Femur (tissue), 1 donor: ENCODE measurements around the gene RNF217.
"Not testable (repeated sequence)": the region's sequence is repeated elsewhere in the genome, so short reads cannot be mapped to it uniquely, and the experiment has no call there.

Experiments
- DNase-seq: peaks from one replicate; pipeline ENCODE4 v3.0.0-alpha.2; 2017

The RNF217 gene

DNA sequence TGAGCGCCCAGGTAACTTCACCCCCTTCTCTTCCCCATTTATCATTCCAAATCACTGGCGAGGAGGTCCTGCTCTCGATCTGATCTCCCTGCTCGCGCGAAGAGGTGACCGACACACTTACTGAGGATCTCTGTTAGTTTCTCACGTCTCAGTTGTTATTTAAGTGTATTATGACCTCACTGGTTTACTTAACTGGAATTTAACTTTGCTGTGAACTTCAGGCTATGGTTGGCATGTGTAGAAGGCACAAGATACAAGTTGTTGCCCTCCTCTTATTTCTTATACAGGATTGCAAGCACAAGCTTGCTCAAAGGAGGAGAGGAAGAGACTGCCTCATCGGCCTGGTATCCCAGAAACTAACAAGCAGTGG lies 1.2 kb downstream of the RNF217 start:
- DNase-seq, result no peak

DNA sequence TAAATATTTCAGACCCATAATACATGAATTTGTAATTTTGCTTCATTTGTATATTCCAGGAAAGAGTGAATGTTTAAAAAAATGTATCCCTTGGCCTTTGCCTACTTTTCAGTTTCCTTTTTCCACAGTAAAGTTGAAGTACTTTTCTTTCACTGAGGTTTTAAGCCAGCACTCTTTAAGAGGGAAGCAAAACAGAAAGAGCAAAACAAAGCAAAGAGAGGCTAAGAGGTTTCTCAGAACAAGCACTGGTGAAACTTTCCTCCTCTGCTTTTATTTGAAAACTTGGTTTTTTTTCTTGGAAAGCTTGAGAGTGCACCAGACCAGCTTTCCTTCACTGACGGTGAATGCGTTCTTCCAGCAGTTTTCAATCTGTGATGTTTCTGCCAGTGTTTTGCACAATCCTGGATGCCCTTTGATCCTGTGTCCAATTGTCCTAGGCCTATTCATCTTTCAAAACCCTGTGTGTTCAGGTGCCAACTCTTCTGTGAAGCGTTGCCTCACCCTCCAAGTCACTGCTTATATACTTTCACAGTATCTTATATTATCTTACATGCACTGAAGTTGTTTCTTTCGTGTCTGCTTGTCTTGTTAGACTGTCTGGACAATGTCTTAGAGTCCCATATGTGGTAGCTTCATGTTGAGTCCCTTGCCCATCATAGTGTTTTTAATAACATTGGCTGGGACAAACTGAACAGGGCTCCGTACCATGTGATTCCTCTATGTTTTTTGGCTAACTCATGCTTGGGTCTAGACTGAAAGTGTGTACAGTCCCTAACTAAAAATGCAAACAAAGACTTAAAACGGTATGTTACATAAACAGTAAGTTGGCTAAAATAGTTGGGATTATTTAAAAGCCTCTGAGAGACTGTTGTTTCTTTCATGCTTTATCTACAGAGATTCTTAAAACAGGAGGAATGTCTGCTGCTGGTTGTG lies 1.9 kb downstream of the RNF217 start:
- no peak for DNase-seq

DNA sequence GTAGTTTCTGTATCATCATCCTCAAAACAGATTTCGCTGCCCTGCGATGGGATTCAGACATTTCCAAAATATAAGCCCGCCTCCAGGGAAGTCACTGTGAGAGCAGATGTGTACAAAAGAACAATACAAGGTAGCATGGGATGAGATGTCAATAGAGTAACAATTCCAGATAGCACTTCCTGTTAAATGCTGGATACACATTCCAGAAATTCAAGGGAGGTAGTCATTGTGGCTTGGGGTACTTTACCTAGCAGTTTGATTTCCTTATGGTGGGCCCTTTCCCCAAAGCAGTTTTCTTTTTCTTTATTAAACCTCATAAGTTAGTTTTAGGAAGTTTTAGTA lies 2.5 kb downstream of the RNF217 start:
- DNase-seq, result no peak

DNA sequence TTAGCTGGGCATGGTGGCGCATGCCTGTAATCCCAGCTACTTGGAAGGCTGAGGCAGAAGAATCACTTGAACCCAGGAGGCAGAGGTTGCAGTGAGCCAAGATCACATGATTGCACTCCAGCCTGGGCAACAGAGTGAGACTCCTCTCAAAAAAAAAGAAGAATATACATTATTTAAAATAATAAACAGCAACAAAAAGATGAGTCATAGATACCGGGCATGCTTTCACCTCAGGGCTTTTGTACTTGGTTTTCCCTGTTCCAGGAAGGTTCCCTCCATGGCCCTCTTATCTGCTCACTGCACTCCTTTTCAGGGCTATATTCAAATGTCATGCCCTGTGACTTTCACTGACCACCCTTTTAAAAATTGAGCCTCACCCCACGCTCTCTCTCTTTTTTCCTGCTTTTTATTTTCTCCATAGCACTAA lies 3.2 kb downstream of the RNF217 start:
- DNase-seq, result not testable (repeated sequence)

DNA sequence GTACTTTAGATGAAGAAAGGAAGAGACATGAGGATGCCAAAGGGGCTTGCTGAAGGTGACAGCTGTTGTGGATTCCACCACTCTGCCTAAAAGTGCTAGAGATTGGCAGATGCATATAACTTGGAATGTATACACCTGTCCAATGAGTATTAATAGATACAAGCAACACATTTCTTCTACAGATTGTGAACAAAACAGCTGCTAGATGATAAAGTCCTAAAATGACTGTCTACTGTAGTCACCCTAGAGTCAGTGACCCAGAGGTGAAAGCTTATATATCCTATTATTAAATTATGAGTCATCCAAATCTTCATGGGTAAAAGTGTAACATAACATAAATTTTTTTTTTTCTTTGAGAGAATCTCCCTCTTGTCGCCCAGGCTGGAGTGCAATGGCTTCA lies 5.2 kb downstream of the RNF217 start:
- no peak for DNase-seq

DNA sequence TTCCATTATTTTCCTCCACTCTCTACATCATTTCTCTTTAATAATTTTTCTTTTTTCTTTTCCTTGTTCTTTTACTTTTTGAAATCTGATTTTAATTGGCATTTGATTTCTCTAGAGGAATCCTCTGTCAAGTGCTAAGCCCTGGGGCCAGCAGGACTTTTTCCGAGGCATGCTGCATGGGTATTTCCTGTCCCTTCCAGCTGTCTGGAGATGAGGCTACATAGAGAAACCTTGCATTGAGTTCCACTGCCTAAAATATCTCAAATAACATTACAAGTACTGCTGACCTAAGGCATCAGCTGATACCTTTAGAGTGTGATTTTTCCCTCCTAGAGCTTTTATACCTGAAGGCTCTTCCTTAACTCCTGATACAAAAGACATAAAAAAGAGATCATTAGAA lies 6.2 kb downstream of the RNF217 start:
- DNase-seq, result no peak

DNA sequence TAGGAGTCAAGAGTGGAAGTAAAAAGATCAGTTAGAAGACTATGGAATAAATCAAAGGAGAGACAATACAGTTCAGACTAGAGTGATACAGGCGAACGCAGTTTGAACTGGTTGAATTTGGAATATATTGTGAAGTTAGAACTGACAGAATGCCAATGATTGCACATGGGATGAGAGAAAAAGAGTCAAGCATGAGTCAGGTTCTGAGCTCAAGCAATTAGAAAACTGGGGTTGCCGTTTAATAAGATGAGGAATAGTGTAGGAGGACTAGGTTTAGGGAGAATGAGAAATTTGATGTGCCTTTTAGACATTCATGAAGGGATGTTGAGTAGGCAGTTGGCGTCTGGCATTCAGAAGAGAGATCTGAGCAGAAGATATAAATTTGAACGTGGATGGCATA lies 8.0 kb downstream of the RNF217 start:
- DNase-seq, result no peak

DNA sequence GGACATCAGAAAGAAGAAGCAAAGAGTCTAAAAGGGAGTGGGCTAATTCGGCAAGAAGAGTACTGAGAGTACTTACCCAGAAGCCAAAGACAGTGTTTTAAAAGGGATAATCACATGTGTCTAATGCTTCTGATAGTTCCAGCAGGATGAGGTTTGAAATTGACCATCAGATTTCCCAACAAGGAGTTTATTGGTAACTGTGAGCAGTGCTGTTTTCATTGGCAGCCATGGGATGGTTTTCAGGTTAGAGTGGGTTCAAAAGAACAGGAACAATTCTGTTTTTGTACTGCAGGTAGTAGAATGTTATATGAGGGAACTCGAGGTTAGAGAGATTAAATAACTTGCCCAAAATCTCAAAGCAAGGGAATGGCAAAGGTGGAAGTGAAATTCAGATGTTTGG lies 8.5 kb downstream of the RNF217 start:
- no peak for DNase-seq

DNA sequence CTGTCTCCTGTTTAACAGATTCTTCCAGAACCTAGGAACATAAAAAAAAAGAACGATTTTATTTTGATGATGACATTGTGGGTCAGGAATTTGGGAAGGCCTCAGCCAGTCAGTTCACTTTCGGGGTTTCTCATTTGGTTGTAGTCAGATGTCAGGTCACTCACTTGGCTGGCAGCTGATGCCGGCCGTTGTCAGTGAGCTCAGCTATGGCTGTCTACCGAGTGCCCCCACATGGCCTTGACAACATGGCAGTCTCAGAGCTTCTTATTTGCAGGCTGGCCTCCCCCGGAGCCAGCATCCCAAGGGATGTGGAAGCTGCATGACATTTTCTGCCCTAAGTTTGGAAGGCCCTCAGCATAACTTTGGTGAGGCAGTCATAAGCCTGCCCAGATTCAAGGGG lies 11.5 kb downstream of the RNF217 start:
- no peak for DNase-seq

DNA sequence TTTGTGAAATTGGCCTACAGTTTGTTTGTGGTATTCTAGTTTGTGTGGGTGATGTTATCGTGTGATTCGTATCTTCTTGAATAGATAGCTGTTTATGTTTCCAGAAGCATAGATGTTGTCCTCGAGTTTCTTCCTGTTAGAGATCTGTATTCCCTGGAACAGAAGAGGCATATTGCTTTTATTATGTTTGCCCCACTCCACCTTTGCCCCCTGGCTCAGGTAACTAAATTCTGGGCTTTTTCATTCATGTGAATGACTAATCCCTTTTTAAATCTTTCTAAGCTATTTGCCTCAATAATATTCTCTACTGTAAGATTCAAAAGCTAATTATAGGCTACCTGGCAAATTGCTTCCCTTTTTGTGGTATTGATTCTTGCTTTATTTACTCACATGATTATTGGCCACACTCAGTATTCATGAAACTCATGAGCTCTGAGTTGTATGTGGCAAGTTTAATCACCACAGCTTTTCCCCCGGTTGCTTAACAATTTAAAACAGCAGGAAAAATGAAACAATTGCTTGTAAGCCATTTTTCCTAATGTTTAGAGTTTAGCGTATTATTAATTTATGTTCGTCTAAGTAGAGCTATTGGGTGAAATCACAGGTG lies 12.6 kb downstream of the RNF217 start:
- no peak for DNase-seq

DNA sequence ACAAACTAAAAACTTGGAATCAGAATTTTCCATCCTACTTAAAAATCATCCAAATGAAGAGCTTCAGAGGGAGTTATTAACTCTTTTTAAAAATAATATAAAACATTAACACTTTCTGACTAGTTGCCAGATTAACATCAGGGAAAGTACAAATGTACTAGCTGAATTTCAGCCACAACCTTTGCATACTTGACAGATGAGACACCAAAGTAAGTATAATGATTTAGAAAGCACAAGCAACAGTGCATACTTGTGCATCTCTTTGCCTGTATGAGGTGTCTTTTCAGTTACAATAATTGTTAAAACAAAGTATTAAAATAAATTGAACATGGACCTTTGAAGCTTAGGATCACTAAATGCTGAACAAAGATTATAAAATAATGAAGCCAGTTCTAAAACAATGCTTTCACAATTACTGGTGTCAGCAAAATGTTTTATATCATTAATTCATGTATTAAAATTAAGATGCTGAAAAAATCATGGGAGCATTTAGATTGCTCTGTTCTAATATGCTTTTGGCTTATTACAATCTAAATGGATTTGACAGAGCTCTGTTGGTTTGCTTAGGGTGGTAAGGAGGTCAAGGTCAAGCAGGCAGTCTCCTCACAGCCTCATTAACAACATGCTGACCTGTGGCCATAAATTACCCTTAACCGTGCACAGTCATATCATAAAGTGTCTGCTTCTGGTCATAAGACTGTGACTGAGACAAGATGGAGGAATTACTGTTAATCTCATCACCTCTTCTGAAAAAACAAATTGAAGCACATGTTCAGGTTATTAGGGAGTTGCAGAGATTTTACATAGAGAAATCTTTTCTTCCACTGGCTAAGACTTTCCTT lies 15.1 kb downstream of the RNF217 start:
- no peak for DNase-seq

DNA sequence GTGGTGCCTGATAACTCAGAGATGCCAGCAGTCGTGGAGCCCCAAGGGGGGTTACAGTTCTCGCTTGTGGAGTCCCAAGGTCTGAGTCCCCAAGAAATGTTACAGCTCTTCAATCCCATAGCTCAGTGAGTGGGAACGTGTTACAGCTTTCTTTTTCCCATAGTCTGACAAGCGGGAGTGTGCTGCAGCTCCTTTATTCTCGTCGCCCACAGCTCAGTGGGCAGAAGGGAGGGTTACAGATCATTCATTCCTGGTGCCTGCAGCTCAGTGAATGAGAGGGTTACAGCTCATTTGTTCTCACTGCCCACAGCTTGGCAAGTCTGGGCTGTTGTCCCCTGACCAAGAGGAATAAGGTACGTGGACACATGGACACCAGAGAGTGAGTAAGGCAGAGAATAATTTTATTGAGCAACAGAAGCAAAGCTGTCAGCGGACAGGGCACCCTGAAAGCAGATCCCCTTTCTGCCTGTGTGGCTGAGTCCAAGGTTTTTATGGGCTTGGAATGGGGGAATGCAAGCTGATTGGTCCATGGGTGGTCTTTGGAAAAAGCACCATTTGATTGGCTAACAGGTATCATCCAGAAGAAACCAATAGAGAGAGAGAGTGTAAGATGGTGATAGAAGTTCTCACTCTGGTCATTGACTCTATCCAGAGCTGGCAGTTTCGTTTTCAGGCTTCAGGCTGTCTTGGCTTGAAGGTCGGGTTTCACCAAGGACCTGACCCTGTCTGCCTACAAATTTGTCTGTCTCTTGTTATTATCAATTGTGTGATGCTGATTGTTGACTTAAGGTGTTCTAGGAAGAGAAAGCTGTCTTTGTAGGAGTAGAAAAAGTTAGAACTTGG lies 16.4 kb downstream of the RNF217 start:
- DNase-seq, result no peak

DNA sequence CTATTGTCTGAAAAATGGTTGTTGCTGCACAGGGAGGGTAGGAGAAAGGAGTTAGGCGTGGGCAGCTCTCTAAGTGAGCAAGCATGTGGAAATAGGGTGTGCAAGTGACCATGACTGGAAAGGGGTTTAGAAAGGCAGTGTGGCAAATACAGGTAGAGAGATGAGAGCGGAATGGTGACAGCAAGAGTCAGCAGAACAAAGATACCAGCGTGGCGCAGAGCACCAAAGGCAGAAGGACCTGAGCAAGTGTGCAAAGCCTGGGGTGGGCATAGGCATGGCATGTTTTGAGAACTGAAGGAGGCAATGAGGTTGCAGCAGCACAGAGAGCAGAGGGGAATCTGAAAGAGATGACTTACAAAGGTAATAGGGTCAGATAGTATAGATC lies 17.0 kb downstream of the RNF217 start:
- no peak for DNase-seq

DNA sequence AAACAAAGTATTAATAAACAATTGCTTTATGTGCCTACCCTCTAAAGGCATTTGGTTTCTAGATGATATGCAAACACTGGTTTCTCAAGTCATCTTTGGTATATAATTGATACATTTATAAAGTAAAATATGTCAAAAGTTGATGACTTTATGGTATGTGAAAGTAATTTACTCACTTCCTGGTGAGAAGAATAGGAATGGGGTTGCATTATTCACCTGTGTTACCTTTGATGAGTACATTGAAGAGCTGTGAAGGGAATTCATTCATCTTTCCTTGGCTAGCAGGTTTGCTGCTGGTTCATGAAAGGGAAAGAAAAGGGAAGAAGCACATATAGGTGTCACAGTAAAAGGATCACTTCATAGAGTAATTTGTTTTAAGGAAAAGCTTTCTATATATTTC lies 20.4 kb downstream of the RNF217 start:
- no peak for DNase-seq

DNA sequence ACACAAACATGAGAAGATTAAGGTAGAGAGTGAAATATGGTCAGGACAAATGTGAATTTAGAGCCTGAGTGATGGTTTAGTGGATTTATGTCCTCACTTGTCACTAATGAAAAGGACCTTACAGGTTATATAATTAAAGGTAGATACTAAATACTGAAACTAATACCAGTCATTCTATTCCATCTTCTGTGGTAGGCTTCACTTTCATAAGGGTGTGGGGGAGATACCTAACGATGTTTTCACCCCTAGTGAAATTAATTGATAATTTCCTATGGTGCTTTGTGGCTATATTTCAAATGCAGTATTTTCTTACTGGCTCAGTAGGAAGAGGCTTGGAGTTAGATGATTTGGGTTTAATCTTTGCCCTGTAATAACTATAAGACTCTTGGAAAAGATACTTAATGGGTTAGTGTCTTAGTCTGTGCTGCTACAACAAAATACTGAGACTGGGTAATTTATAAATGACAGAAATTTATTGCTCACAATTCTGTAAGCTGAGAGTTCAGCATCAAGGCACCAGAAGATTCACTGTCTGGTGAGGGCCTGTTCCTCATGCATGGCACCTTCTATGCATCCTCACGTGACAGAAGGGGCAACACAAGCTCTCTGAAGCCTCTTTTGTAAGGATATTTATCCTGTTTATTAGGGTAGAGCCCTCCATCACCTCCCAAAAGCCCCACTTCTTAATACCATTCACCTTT lies 21.3 kb downstream of the RNF217 start:
- DNase-seq, result no peak

DNA sequence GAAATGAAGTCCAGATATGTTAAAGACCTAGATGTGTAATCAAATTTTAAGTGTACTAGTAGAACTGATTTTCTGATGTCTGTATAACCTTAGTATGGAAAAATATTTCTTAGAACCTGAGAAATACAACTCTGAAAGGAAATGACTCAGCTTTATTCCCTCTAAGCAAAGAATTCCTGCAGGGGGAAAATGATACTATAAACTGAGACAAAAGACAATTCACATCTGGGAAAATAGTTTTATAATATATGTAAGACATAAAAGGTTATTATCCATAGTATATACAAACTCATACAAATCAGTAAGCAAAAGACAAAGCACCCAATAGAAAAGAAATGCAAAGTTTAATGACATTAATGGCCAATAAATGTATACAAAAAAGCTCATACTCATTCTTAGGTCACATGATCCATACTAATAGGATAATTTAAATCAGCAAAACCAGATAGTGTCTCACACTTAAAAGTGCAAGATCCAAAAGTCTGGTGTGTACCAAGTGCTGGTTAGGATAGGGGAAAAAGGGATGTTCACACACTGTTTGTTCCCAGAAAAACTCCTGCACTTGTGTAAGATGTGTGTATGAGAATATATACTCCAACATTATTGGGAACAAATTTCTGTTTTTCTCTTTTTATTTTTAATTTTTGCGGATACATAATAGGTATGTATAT lies 22.6 kb downstream of the RNF217 start:
- DNase-seq, result no peak

DNA sequence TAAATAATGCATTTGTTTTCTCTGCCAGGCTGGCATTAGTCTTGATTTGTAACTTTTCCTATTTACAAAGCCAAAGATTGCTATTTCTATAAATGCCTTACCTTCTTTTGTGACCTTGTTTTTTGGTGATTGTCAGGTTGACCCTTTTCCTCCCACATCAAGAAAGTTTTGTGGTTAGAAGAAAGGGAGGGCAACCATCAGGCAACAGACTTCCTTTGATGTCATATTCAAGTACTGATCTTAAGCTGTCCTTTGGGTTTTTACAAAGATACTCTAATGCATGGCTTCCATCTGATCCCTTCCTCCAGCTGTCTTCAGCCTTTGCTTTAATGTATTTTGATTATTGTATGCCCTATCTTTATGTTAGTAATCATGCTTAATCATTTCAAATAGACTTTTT lies 23.9 kb downstream of the RNF217 start:
- DNase-seq, result no peak

DNA sequence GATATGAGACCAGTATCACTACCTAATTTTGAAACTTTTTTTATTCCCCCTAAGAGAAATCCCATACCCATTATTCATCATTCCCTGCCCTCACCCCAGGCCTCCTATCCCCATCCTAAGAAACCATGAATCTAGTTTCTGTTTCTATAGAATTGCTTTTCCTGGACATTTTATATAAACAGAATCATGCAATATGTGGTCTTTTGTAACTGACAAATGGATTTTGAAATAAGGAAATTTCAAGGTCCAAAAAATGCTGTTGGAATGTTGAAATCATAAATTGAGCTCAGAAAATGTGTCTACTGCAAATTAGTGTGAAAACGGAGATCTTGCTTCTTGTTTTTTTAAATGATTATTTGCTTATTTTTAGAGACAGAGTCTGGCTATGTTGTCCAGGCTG lies 25.1 kb downstream of the RNF217 start:
- no peak for DNase-seq

DNA sequence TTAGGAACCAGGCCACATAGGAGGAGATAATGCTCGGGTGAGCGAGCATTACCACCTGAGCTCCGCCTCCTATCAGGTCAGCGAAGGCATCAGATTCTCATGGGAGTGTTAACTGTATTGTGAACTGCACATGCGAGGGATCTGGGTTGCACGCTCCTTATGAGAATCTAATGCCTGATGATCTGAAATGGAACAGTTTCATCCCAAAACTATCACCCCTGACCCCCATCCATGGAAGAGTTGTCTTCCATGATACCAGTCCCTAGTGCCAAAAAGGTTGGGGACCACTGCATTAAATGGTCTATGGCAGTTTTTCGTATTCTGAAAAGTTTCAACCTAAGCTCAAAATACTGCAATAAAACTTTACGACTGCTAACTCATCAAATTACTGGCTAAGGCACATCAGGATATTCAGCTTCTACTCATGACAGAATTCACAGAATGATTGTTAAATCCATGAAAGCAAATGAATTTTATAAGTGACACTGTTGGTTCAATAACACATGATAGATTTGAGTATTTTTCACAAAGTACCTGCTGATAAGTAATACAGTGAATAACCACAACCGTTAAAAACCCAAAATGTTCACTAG lies 25.9 kb downstream of the RNF217 start:
- no peak for DNase-seq

DNA sequence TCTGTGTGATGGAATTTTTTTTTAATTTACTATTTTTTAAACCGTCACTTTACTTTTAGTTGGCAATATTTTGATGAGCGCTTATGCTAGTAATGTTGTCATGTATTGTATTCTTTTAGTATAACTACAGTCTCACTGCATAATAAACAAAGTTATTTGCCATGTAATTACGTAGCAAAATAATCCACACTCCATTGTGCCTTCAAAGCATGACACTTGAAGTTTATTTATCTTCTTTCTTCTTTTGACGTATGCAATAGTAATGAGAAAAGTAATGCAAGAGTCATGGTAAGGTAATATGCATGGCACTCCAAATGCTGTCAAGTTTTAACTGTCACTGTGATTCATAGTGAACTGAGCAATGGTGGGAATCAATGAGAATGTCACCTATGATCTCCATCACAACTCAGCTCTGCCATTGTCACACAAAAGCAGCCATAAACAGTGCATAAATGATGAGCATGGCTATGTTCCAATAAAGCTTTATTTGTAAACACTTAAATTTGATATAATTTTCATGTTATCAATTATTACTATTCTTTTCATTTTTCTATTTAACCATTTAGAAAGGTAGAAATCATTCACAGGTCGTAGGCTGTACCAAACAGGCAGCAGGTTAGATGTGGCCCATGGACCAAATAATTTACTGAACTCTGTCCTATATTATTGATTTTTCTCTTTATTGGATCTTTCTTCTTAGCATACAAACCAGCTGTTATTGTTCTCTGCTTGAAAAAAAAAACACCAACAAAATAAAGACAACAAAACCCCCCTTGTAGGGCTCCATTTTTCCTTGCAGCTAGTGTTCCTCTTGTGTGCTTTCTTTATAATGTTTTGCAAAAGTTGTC lies 27.1 kb downstream of the RNF217 start:
- DNase-seq, result no peak
